Activated CD8-positive, alpha-beta memory T cell treated with anti-CD3 and anti-CD28 coated beads, Interleukin-2, amount 10 ng/mL, durations not matched to agents 7 days and 5 days (primary cell): ENCODE measurements around the gene MYOZ1. TPM values are rescaled to one million over a fixed set of nuclear protein-coding genes. Genes with fewer than 3 reads are reported as not detected.
"Not testable (repeated sequence)": the region's sequence is repeated elsewhere in the genome, so short reads cannot be mapped to it uniquely, and the experiment has no call there.

Experiments
- ATAC-seq: fragments of 150-1000 bp; cut with Tn5 transposase; one replicate; pipeline ENCODE4 v1.10.0; 2021; ENCODE audit warnings: moderate library complexity
- CTCF ChIA-PET: fragments of 350-600 bp; sonication (Branson Sonifier 250); formaldehyde crosslinking; loops from one replicate; lab custom pipeline; 2021; ENCODE audit warnings: antibody characterized with exemption; lab: Charles Lee
- DNase-seq: peaks from one replicate; pipeline ENCODE4 v3.0.0-alpha.2; 2020
- H3K27ac Mint-ChIP-seq: one replicate; pipeline ENCODE4 v1.8.0; 2021; ENCODE audit warnings: mild to moderate bottlenecking, mixed read lengths
- H3K27me3 Mint-ChIP-seq: one replicate; pipeline ENCODE4 v1.8.0; 2021; ENCODE audit warnings: mixed read lengths
- H3K36me3 Mint-ChIP-seq: one replicate; pipeline ENCODE4 v1.8.0; 2021; ENCODE audit warnings: mild to moderate bottlenecking, mixed read lengths
- H3K4me1 Mint-ChIP-seq: one replicate; pipeline ENCODE4 v1.8.0; 2021; ENCODE audit warnings: mixed read lengths
- H3K4me3 Mint-ChIP-seq: one replicate; pipeline ENCODE4 v1.8.0; 2021; ENCODE audit warnings: mild to moderate bottlenecking, moderate library complexity, mixed read lengths
- H3K9me3 Mint-ChIP-seq: one replicate; pipeline ENCODE4 v1.8.0; 2022; ENCODE audit warnings: low read depth, mixed read lengths
- total RNA-seq, 2 experiments: library from RNA; stranded (reverse); gene quantifications; one replicate each; pipeline ENCODE4 v1.2.3, GENCODE V29; 2021

Gene MYOZ1
- total RNA-seq, 2 experiments from 2014 or later: not detected

DNA sequence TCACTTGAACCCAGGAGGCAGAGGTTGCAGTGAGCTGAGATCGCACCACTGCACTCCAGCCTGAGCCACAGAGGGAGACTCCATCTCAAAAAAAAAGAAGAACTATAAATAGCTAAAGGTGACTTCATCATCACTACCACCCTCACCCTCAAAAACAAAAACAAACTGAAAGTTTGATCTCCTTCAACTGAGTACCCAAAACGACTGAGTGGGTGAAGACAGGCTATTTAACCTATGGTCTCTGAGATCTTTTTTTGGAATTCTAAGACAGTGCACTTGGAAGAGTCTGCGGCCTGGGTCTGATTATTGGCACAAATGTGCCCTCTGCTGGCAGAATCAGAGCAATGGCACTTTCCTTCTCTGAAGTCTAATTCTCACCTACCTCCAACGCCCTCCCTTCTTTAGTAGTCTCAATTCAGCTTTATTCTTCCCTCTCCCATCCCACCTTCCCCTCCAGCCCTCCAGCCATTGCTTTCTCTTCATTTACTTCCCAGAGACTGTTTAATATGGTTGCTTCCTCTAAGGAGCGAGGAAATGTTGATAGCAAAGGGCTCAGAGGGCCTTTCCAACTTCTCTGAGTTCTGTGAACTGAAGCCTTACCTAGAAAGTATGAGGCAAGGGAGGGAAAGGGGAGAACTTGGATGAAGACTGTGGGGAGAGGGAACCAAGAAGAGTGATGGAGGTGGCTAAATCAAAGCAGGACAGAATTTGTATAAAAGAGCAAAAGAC, 2.9 kb upstream of the MYOZ1 start:
- H3K4me3 Mint-ChIP-seq: no peak overlapping the region
- H3K27me3 Mint-ChIP-seq: no peaks in the 10 kb centered on the region
- peak; percentile 84 for ATAC-seq
- CTCF ChIA-PET: interaction anchor here (0.6 to 9.4 kb wide), 41 partner anchors 9 to 480 kb away, joined by 3 to 151 read pairs (median 4); partner anchors contain the start of genes CFAP70, CHCHD1, DNAJC9 and ECD
- H3K9me3 Mint-ChIP-seq: no peaks in the 10 kb centered on the region
- H3K4me1 Mint-ChIP-seq: peaks cover 21% of the 10 kb centered on the region
- H3K36me3 Mint-ChIP-seq: no peaks in the 10 kb centered on the region
- peak overlapping the region; percentile 69 for H3K27ac Mint-ChIP-seq
- DNase-seq: peak; percentile 63

GRCh38 chr10:73643362-73643761, 2.1 kb upstream of the MYOZ1 start:
- Mint-ChIP-seq H3K27me3 (no peaks in the 10 kb centered on the region), H3K36me3 (no peaks in the 10 kb centered on the region), H3K9me3 (no peaks in the 10 kb centered on the region), H3K4me3 (no peak overlapping the region), H3K4me1 (peaks cover 21% of the 10 kb centered on the region), H3K27ac (peak overlapping the region; percentile 68)
- DNase-seq (no peak), ATAC-seq (no peak)
- CTCF ChIA-PET: interaction anchor here (0.6 to 9.4 kb wide), 35 partner anchors 8 to 479 kb away, joined by 3 to 151 read pairs (median 4); partner anchors contain the start of genes CFAP70, CHCHD1, DNAJC9 and ECD

- no peak for DNase-seq
- peaks cover 9% of the 10 kb centered on the region for H3K4me1 Mint-ChIP-seq
- H3K9me3 Mint-ChIP-seq: no peaks in the 10 kb centered on the region
- H3K36me3 Mint-ChIP-seq: no peaks in the 10 kb centered on the region
- ATAC-seq: no peak
- H3K4me3 Mint-ChIP-seq: no peak overlapping the region
- H3K27me3 Mint-ChIP-seq: no peaks in the 10 kb centered on the region
- H3K27ac Mint-ChIP-seq: no peak overlapping the region
- CTCF ChIA-PET: interaction anchor here (0.7 to 1.6 kb wide), 2 partner anchors 110 to 157 kb away, joined by 3 read pairs; no protein-coding TSS in a partner anchor
These were observed 2.0 kb downstream of the MYOZ1 start for GRCh38 chr10:73639286-73639685.

DNA sequence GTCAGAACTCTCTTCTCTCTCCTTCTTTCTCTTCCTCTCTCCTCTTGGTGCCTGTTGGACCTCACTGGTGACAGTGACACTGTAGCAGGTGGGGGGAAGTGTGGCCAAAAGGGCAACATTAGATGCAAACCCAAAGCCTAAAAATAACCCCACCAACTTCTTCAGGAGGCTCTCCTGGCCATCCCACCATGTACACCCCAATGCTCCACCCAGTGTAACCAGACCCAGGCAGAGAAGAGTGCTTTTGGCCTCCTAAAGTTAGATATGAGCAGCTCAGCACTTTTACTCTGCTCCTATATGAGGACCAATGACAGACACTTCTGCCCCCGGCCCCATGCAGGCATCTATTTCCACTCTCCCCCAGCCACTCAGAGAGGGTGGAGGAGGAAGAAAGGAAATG, 5.5 kb downstream of the MYOZ1 start:
- no peak for DNase-seq
- H3K27ac Mint-ChIP-seq: no peak overlapping the region

DNA sequence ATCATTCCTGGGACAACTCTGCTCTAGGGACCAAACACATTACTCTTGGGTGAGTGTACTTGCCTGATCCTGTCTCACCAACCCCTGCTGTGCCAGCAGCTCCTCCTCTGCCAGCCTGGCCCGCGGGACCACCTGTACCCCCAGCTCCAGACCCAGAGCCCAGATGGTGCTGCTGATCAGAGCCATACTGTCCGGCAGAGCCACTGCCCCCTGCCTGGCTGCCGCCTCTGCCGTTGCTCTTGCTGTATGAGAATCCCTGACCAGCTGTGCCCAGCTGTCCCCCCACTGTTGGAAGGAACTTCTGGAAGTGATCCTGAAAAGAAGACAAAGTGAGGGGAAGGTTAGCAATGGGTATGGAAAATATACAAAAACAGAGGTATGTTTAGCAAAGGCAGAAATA, 6.9 kb downstream of the MYOZ1 start:
- DNase-seq (no peak), ATAC-seq (no peak)
- Mint-ChIP-seq H3K27me3 (no peaks in the 10 kb centered on the region), H3K4me1 (no peaks in the 10 kb centered on the region), H3K36me3 (no peaks in the 10 kb centered on the region), H3K27ac (no peak overlapping the region), H3K9me3 (no peaks in the 10 kb centered on the region), H3K4me3 (no peak overlapping the region)
- CTCF ChIA-PET: interaction anchor here (1.2 to 1.9 kb wide), 2 partner anchors 9 to 105 kb away, joined by 4 to 6 read pairs; no protein-coding TSS in a partner anchor

More for the DNA sequence above, 5.5 kb downstream of the MYOZ1 start:
- no peaks in the 10 kb centered on the region for H3K36me3 Mint-ChIP-seq
- H3K27me3 Mint-ChIP-seq: no peaks in the 10 kb centered on the region
- no peaks in the 10 kb centered on the region for H3K4me1 Mint-ChIP-seq
- peak; percentile 27 for ATAC-seq
- no peaks in the 10 kb centered on the region for H3K9me3 Mint-ChIP-seq
- no peak overlapping the region for H3K4me3 Mint-ChIP-seq
- CTCF ChIA-PET: interaction anchor here (1.9 kb wide), 1 partner anchor 106 kb away, joined by 4 read pairs; no protein-coding TSS in a partner anchor

DNA sequence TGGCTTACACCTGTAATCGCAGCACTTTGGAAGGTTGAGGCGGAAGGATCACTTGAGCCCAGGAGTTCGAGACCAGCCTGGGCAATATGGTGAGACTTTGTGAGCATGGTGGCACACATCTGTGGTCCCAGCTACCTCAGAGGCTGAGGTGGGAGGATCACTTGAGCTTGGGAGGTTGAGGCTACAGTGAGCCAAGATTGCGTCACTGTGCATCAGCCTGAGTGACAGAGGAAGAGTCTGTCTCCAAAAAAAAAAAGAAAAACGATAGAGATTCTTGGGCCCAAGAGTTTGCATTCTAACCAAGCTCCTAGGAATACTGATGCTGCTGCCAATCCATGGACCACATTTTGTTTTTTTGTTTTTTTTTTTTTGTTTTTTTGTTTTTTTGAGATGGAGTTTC, 12.1 kb downstream of the MYOZ1 start:
- Mint-ChIP-seq H3K36me3 (peaks cover 4% of the 10 kb centered on the region), H3K27me3 (no peaks in the 10 kb centered on the region), H3K27ac (no peak overlapping the region), H3K9me3 (no peaks in the 10 kb centered on the region), H3K4me1 (peaks cover 22% of the 10 kb centered on the region), H3K4me3 (no peak overlapping the region)
- CTCF ChIA-PET: interaction anchor here (2.3 to 7.8 kb wide), 2 partner anchors 14 to 100 kb away, joined by 8 to 35 read pairs; no protein-coding TSS in a partner anchor
- ATAC-seq (no peak), DNase-seq (no peak)

DNA sequence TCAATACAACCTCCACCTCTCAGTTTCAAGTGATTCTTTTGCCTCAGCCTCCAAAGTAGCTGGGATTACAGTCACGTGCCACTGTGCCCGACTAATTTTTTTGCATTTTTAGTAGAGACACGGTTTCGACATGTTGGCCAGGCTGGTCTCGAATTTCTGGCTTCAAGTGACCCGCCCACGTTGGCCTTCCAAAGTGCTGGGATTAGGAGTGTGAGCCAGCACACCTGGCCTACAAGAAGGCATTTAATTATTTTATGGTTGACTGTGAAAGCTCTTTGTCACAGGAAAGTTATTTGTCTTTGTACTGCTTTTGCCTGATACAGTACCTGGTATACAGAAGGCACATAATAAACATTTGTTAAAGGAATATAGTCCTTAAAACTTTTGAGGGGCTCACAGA, 12.9 kb downstream of the MYOZ1 start:
- H3K27me3 Mint-ChIP-seq: no peaks in the 10 kb centered on the region
- H3K4me1 Mint-ChIP-seq: peaks cover 27% of the 10 kb centered on the region
- peaks cover 4% of the 10 kb centered on the region for H3K36me3 Mint-ChIP-seq
- no peak for DNase-seq
- H3K9me3 Mint-ChIP-seq: no peaks in the 10 kb centered on the region
- ATAC-seq: no peak
- no peak overlapping the region for H3K27ac Mint-ChIP-seq
- no peak overlapping the region for H3K4me3 Mint-ChIP-seq
- CTCF ChIA-PET: interaction anchor here (1.2 to 7.8 kb wide), 3 partner anchors 15 to 99 kb away, joined by 3 to 35 read pairs (median 8); no protein-coding TSS in a partner anchor

DNA sequence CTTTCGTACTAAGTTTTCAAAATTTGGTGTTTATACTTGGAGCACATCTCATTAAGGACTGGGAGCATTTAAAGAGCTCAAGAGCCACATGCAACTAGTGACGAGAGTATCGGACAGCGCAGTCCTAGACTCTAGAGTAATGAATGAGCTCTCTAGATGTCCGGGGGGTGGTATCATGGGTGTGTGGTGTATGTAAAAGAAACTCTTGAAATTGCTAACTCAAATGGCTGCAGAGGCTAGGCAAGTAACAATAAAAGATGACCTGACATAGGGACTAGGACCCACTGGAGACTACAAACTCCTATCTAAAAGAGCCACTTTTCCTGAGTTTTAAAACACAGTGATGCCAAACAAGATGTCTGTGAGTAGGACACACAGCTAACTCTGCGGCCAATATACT, 14.0 kb downstream of the MYOZ1 start:
- no peak overlapping the region for H3K27ac Mint-ChIP-seq
- CTCF ChIA-PET: interaction anchor here (1.2 to 7.8 kb wide), 3 partner anchors 16 to 98 kb away, joined by 3 to 35 read pairs (median 8); no protein-coding TSS in a partner anchor
- ATAC-seq: no peak

DNA sequence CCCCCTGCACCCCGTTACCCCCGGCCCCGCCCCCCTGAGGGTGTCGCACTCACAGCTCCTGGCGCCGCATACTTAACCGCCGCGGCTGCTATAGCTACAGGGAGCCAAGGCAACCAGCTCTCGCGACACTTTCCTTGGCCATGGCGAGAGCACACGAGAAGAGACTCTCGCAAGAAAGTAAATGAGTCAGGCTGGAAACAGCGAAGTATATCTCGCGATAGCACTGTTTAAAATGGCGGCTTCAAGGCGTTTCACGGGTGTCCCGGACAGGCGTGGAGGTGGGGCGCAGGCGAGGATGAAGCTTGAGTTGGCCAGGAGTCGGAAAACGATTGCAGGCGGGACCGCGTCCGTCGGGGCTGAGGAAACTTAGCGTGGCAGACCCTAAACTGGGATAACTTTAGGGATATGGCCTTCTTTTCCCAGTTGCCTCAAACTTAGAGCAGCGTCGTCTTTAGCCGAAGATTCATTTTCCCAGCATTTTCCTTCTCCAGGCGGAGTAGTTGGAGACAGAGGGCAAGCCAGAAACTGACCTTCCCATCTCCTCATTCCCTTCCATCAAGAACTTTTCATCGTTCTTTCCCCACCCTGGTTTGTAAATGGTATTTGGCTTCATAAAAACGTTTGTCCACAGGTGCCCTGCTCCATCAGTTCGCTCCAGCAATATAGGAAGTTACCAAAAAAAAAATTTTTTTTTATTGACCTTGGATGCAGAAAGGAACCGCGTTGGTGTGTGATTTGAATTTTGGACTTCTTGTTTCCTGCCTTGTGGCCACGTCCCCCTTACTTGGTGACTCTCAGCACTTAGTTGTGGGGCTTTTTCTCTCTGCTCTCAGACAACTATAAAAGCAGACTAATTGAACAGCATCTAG, 15.2 kb downstream of the MYOZ1 start:
- peak; percentile 93 for ATAC-seq

More for the DNA sequence above, 14.0 kb downstream of the MYOZ1 start:
- Mint-ChIP-seq H3K4me1 (peaks cover 27% of the 10 kb centered on the region), H3K27me3 (no peaks in the 10 kb centered on the region), H3K9me3 (no peaks in the 10 kb centered on the region), H3K36me3 (peaks cover 4% of the 10 kb centered on the region), H3K4me3 (peak overlapping the region; percentile 98)
- no peak for DNase-seq

GRCh38 chr10:73625004-73625883, 16.0 kb downstream of the MYOZ1 start:
- Mint-ChIP-seq H3K4me3 (peak overlapping the region; percentile 98), H3K27ac (peak overlapping the region; percentile 78), H3K4me1 (peaks cover 27% of the 10 kb centered on the region), H3K9me3 (no peaks in the 10 kb centered on the region), H3K36me3 (peaks cover 4% of the 10 kb centered on the region), H3K27me3 (no peaks in the 10 kb centered on the region)
- ATAC-seq (peak; percentile 82), DNase-seq (no peak)
- CTCF ChIA-PET: interaction anchor here (0.8 to 7.8 kb wide), 6 partner anchors 11 to 378 kb away, joined by 3 to 35 read pairs (median 3); partner anchors contain the start of gene DNAJC9

More for the DNA sequence above, 15.2 kb downstream of the MYOZ1 start:
- CTCF ChIA-PET: interaction anchor here (0.8 to 7.8 kb wide), 5 partner anchors 18 to 379 kb away, joined by 3 to 35 read pairs (median 3); partner anchors contain the start of gene DNAJC9
- DNase-seq: peak; percentile 97
- Mint-ChIP-seq H3K4me3 (peak overlapping the region; percentile 98), H3K27me3 (no peaks in the 10 kb centered on the region), H3K9me3 (no peaks in the 10 kb centered on the region), H3K27ac (peak overlapping the region; percentile 96), H3K36me3 (peaks cover 4% of the 10 kb centered on the region), H3K4me1 (peaks cover 27% of the 10 kb centered on the region)

- H3K27me3 Mint-ChIP-seq: no peaks in the 10 kb centered on the region
- ATAC-seq: no peak
- no peak overlapping the region for H3K27ac Mint-ChIP-seq
- H3K4me1 Mint-ChIP-seq: peaks cover 27% of the 10 kb centered on the region
- peaks cover 4% of the 10 kb centered on the region for H3K36me3 Mint-ChIP-seq
- CTCF ChIA-PET: interaction anchor here (7.8 kb wide), 1 partner anchor 21 kb away, joined by 35 read pairs; no protein-coding TSS in a partner anchor
- no peak for DNase-seq
- H3K4me3 Mint-ChIP-seq: no peak overlapping the region
- H3K9me3 Mint-ChIP-seq: no peaks in the 10 kb centered on the region
These were observed 18.2 kb downstream of the MYOZ1 start for GRCh38 chr10:73623056-73623455.

GRCh38 chr10:73620974-73621373, 20.3 kb downstream of the MYOZ1 start:
- not testable (repeated sequence) for ATAC-seq, H3K36me3 Mint-ChIP-seq, H3K27me3 Mint-ChIP-seq, H3K4me3 Mint-ChIP-seq, DNase-seq, H3K9me3 Mint-ChIP-seq, H3K27ac Mint-ChIP-seq
- peaks cover 14% of the 10 kb centered on the region for H3K4me1 Mint-ChIP-seq
- CTCF ChIA-PET: interaction anchor here (0.6 to 1.3 kb wide), 2 partner anchors 93 to 125 kb away, joined by 3 read pairs; partner anchors contain the start of gene PPP3CB
